Cardiac muscle cell (in vitro differentiated cells and primary cell): ENCODE data around the gene DHCR24. TPM values are rescaled to one million over a fixed set of nuclear protein-coding genes. Genes with fewer than 3 reads are reported as not detected.
A peak's percentile ranks its signal among the peaks of the same experiment; 100 is the strongest.
"Not testable (repeated sequence)": the region's sequence is repeated elsewhere in the genome, so short reads cannot be mapped to it uniquely, and the experiment has no call there.

ENCODE experiments used
- DNase-seq, 2 donors: peaks; one replicate each; pipeline versions ENCODE4 v3.0.0 to v3.0.0-alpha.2; 2010 to 2017; ENCODE audit warnings: low read depth in 1 of 2, low spot score in 1 of 2
- H3K27ac ChIP-seq: fragments of 200-600 bp; sonication (generic); 2 replicates; pipeline ENCODE4 v1.5.1; 2016
- H3K27me3 ChIP-seq: fragments of 200-600 bp; sonication (generic); 2 replicates; pipeline ENCODE4 v1.6.0; 2016; ENCODE audit warnings: control low read depth
- H3K36me3 ChIP-seq: fragments of 200-600 bp; sonication (generic); 2 replicates; pipeline ENCODE4 v1.5.1; 2016; ENCODE audit warnings: control low read depth
- H3K4me1 ChIP-seq: fragments of 200-600 bp; sonication (generic); 2 replicates; pipeline ENCODE4 v1.8.1; 2017; ENCODE audit warnings: low read depth, mild to moderate bottlenecking, mixed run types
- H3K4me3 ChIP-seq: fragments of 200-600 bp; sonication (generic); 2 replicates; pipeline ENCODE4 v1.5.1; 2016; ENCODE audit warnings: mild to moderate bottlenecking
- H3K9me3 ChIP-seq: fragments of 200-600 bp; sonication (generic); 2 replicates; pipeline ENCODE4 v1.5.1; 2017; ENCODE audit warnings: low read depth, mild to moderate bottlenecking, control low read depth
- CTCF ChIP-seq: IDR thresholded peaks from 2 replicates; pipeline ENCODE4 v1.5.1; 2012; ENCODE audit warnings: low read depth, mild to moderate bottlenecking, low read length
- polyA plus RNA-seq: library from polyadenylated mRNA; unstranded; fragments of >200 nt; fragmentation: Nextera tagmentation; extraction: Ambion mirVana; gene quantifications from 2 replicates; pipeline ENCODE4 v1.2.1, GENCODE V29; 2016
- total RNA-seq: library from RNA; depleted of rRNA; stranded (reverse); fragments of >200 nt; gene quantifications from 2 replicates; pipeline ENCODE4 v1.2.3, GENCODE V29; 2016

The DHCR24 gene
- total and polyA plus RNA-seq, 2 experiments from 2014 or later, result 144 to 181 TPM

- H3K36me3 ChIP-seq, result no peaks in the 10 kb centered on the region
- H3K27me3 ChIP-seq, result no peaks in the 10 kb centered on the region
- TF ChIP-seq CTCF, result no peak
- no peak overlapping the region for H3K4me3 ChIP-seq
- H3K27ac ChIP-seq, result no peak overlapping the region
- peaks cover 19% of the 10 kb centered on the region for H3K4me1 ChIP-seq
- H3K9me3 ChIP-seq, result no peaks in the 10 kb centered on the region
- no peak for DNase-seq
Measured at GRCh38 chr1:54922040-54922761, 35.2 kb upstream of the DHCR24 start.

- no peak overlapping the region for H3K27ac ChIP-seq
- H3K27me3 ChIP-seq, result no peaks in the 10 kb centered on the region
- no peak for DNase-seq
- no peak for TF ChIP-seq CTCF
- no peaks in the 10 kb centered on the region for H3K4me1 ChIP-seq
- no peaks in the 10 kb centered on the region for H3K36me3 ChIP-seq
- H3K9me3 ChIP-seq, result no peaks in the 10 kb centered on the region
- H3K4me3 ChIP-seq, result no peak overlapping the region
Measured at GRCh38 chr1:54919367-54920359, 32.7 kb upstream of the DHCR24 start.

- not testable (repeated sequence) for H3K9me3 ChIP-seq, DNase-seq, H3K4me3 ChIP-seq, H3K27ac ChIP-seq, H3K36me3 ChIP-seq, H3K27me3 ChIP-seq, H3K4me1 ChIP-seq
Measured at GRCh38 chr1:54911076-54911475, 24.1 kb upstream of the DHCR24 start.

- Histone ChIP-seq H3K9me3 (no peaks in the 10 kb centered on the region), H3K4me3 (no peak overlapping the region), H3K4me1 (peaks cover 10% of the 10 kb centered on the region), H3K36me3 (no peaks in the 10 kb centered on the region), H3K27me3 (no peaks in the 10 kb centered on the region), H3K27ac (no peak overlapping the region)
- no peak for TF ChIP-seq CTCF
- DNase-seq, result no peak
Measured at GRCh38 chr1:54906586-54906985, 19.6 kb upstream of the DHCR24 start.

GRCh38 chr1:54904476-54905048, 17.6 kb upstream of the DHCR24 start:
- H3K36me3 ChIP-seq, result no peaks in the 10 kb centered on the region
- H3K9me3 ChIP-seq, result no peaks in the 10 kb centered on the region
- no peak for TF ChIP-seq CTCF
- peak; percentile 15 to 17 for DNase-seq
- peaks cover 10% of the 10 kb centered on the region for H3K4me1 ChIP-seq
- no peak overlapping the region for H3K4me3 ChIP-seq
- no peaks in the 10 kb centered on the region for H3K27me3 ChIP-seq
- H3K27ac ChIP-seq, result peak overlapping the region; percentile 7

- Histone ChIP-seq H3K27me3 (no peaks in the 10 kb centered on the region), H3K4me3 (no peak overlapping the region), H3K27ac (no peak overlapping the region), H3K9me3 (no peaks in the 10 kb centered on the region), H3K36me3 (no peaks in the 10 kb centered on the region), H3K4me1 (no peaks in the 10 kb centered on the region)
- DNase-seq, result no peak
- no peak for TF ChIP-seq CTCF
Measured at GRCh38 chr1:54894271-54894670, 7.3 kb upstream of the DHCR24 start.
